Left kidney (tissue), 8 donors: Measurements from ENCODE around the gene TMEM106B. TPM values are rescaled to one million over a fixed set of nuclear protein-coding genes. Genes with fewer than 3 reads are reported as not detected.
"Not testable (repeated sequence)": the region's sequence is repeated elsewhere in the genome, so short reads cannot be mapped to it uniquely, and the experiment has no call there.

Source experiments
- DNase-seq: peaks from one replicate; pipeline ENCODE4 v3.0.0-alpha.2; 2013
- long read RNA-seq, 8 donors: transcript quantifications; one replicate each; lab custom pipeline, GENCODE V29; 2026
- polyA plus RNA-seq: library from polyadenylated mRNA; unstranded; fragments of 120-200 nt; gene quantifications from one replicate; pipeline ENCODE4 v1.2.1, GENCODE V29; 2013; ENCODE audit not compliant: insufficient read length

Gene TMEM106B
- 95.6 TPM for polyA plus RNA-seq
- long read RNA-seq, donor 1, transcript TMEM106B-202 (8 exons, 2,126 nt) = major isoform, 23 of 23 reads
- long read RNA-seq, donor 1, partial matches to known transcripts = 0 of 23 reads
- long read RNA-seq, donor 1, other reads (novel, unspliced or antisense) = 0 of 23 reads
- long read RNA-seq, donor 2, transcript TMEM106B-202 (8 exons, 2,126 nt) = major isoform, 15 of 16 reads
- long read RNA-seq, donor 2, partial matches to known transcripts = 0 of 16 reads
- long read RNA-seq, donor 2, other reads (novel, unspliced or antisense) = 0 of 16 reads
- long read RNA-seq, donor 3, transcript TMEM106B-202 (8 exons, 2,126 nt) = major isoform, 17 of 17 reads
- long read RNA-seq, donor 3, partial matches to known transcripts = 0 of 17 reads
- long read RNA-seq, donor 3, other reads (novel, unspliced or antisense) = 0 of 17 reads
- long read RNA-seq, donor 4, partial matches to known transcripts = 0 of 1 reads
- long read RNA-seq, donor 4, other reads (novel, unspliced or antisense) = 0 of 1 reads
- long read RNA-seq, donor 5, transcript TMEM106B-202 (8 exons, 2,126 nt) = major isoform, 21 of 21 reads
- long read RNA-seq, donor 5, partial matches to known transcripts = 0 of 21 reads
- long read RNA-seq, donor 5, other reads (novel, unspliced or antisense) = 0 of 21 reads
- long read RNA-seq, donor 6, transcript TMEM106B-202 (8 exons, 2,126 nt) = major isoform, 16 of 16 reads
- long read RNA-seq, donor 6, partial matches to known transcripts = 0 of 16 reads
- long read RNA-seq, donor 6, other reads (novel, unspliced or antisense) = 0 of 16 reads
- long read RNA-seq, donor 7, transcript TMEM106B-202 (8 exons, 2,126 nt) = major isoform, 24 of 24 reads
- long read RNA-seq, donor 7, partial matches to known transcripts = 0 of 24 reads
- long read RNA-seq, donor 7, other reads (novel, unspliced or antisense) = 0 of 24 reads
- long read RNA-seq, donor 8, transcript TMEM106B-202 (8 exons, 2,126 nt) = major isoform, 14 of 14 reads
- long read RNA-seq, donor 8, partial matches to known transcripts = 0 of 14 reads
- long read RNA-seq, donor 8, other reads (novel, unspliced or antisense) = 0 of 14 reads

DNA sequence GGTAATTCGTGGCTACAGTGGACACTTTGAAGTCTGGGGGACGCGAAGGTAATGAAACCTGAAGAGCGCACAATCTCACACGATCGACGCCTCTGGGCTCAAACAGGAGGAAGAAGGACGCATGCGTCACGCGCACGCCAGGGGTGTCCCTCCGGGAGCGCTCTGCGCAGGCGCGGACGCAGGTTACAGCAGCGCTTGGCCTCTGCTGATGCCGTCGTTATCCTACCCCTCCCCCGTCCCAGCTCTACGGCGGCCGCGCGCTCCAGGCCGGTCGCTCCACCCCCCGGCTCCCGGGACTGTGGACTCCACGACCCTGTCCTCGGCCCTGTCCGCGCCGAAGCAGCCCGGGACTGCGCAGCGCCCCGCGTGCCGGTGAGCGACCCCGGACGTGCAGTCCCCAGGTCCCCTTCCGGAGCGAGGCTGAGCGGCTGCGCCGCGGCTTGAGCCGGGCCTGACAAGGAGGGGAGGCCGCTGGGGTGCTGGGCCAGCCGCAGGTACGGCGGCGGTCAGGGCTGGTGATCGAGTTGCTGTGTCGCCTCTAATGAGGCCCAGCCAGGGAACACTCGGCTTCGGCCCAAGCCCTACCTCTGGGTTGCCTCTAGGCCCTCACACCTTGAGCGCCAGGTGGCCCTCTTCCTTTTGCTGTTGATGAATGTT, at the start of gene TMEM106B:
TSS of gene TMEM106B (plus strand) at position 241 of the 657 bp plus-strand sequence. CDS start 3,517 bp downstream, outside the sequence.
- peak; percentile 95 for DNase-seq

- DNase-seq = no peak
Observed at GRCh38 chr7:12162415-12163113, 48.5 kb upstream of the TMEM106B start.

DNA sequence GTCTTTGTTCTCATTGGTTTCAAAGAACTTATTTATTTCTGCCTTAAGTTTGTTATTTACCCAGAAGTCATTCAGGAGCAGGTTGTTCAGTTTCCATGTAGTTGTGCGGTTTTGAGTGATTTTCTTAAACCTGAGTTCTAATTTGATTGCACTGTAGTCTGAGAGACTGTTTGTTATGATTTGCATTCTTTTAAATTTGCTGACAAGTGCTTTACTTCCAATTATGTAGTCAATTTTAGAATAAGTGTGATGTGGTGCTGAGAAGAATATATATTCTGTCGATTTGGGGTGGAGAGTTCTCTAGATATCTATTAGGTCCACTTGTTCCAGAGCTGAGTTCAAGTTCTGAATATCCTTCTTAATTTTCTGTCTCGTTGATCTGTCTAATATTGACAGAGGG, 43.0 kb upstream of the TMEM106B start:
- not testable (repeated sequence) for DNase-seq

GRCh38 chr7:12169981-12170820, 40.9 kb upstream of the TMEM106B start:
- not testable (repeated sequence) for DNase-seq

DNA sequence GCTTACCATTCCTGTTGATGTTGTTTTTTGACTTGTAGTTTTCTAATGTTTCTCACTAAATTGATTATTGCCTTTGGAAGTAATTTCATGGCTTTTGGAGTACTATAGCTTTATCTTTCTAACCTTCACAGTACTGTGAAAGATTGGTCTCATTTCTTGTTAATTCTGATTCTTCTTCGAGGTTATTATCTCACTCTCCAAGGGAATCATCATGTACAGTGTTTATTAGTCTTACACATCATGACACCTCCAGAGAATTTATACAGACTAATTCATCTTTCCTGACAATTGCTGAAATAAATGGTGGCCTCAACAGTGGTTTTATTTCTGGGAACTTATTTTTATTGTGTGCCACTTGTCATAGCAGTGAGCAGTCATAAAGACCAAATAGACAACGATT, 37.4 kb upstream of the TMEM106B start:
- no peak for DNase-seq

DNA sequence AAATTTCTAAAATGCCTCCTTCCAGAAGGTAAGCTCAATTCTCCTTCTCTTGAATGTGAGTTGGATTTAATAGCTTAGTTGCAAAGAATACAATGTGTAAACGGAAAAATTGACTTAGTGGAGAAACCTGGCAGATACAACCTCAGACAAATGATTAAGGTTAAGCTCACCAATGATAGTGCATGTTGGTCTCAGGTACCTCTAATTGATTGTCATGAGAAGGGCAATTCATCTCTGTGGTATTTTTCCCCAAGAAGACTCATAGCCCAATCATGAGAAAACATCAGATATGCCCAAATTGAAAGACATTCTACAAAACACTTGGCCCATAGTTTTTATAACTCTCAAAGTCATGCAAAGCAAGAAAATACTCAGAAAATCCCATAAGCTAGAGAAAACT, 36.2 kb upstream of the TMEM106B start:
- no peak for DNase-seq

DNA sequence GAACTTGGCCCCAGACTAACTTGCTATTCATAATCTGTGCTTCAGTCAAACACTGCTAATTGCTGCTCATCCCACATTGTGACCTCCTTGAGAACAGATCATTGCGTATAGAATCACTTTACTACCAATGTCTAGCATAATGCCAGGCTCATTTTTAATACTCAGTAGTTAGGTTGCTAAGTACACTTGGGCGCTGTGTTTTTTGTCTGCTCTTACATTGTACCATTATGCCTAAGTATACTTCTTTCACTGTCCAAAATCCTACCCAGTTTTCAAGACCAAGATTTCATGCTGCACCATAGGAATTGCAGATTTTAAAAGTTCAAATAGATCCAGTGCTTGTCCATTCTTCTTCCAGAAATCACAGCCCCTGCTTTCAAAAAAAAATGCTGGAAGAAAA, 32.8 kb upstream of the TMEM106B start:
- no peak for DNase-seq

DNA sequence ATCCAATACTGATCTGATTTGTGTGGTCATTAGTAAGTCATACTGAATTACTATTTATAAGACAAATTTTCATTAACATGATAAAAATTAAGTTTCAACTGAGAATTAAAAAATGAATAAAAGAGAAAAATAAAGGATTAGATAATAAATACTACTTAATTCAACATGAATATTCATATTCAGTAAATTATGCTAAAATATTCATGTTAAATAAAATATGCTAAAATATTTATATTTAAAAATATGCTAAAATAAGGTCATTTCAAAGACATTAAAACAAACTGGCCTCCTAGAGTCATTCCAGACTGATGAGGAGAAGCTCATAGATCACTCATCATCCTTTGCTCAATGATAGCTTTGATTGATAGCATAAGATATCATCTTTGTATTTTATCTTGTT, 16.7 kb upstream of the TMEM106B start:
- no peak for DNase-seq

- DNase-seq = no peak
Observed at GRCh38 chr7:12196386-12196785, 14.7 kb upstream of the TMEM106B start.

DNA sequence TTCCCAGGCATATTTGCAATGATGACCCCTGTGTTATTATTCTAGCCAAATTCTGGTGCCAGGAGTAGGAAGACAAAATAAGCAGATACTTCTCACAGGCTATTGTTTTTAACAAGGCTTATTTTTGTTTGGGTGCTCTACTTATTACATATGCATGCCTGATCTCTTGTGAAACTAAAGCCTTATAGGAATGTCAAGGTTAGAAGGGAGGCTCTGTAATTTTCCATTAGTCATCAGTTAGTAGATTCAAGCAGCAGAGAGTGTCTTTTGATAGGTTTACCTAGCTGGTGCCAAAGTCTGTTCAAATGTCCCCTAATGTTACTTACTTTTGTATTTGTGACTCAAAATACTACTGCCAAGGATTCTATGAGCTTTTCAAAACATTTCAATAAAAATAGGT, 11.7 kb upstream of the TMEM106B start:
- DNase-seq = no peak

DNA sequence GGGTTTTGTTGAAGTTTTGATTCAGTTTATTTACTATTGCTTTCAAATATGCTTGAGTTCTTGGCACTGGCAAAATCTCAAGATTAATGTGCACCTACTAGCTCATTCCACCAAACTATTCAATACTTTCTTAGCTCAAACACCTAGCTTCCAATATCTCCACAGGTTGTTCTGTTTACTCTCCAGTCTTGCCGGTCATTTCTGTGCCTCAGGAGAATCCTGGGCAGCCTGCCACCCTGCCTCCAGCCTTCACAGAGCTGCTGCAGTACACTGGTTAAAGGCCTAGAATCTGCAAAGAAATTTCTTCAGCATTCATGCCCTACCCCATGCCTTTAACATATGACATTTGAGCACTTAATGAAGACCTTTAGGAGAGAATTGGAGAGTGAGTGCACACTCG, 4.0 kb upstream of the TMEM106B start:
- no peak for DNase-seq

GRCh38 chr7:12209221-12209620, 1.9 kb upstream of the TMEM106B start:
- no peak for DNase-seq

DNA sequence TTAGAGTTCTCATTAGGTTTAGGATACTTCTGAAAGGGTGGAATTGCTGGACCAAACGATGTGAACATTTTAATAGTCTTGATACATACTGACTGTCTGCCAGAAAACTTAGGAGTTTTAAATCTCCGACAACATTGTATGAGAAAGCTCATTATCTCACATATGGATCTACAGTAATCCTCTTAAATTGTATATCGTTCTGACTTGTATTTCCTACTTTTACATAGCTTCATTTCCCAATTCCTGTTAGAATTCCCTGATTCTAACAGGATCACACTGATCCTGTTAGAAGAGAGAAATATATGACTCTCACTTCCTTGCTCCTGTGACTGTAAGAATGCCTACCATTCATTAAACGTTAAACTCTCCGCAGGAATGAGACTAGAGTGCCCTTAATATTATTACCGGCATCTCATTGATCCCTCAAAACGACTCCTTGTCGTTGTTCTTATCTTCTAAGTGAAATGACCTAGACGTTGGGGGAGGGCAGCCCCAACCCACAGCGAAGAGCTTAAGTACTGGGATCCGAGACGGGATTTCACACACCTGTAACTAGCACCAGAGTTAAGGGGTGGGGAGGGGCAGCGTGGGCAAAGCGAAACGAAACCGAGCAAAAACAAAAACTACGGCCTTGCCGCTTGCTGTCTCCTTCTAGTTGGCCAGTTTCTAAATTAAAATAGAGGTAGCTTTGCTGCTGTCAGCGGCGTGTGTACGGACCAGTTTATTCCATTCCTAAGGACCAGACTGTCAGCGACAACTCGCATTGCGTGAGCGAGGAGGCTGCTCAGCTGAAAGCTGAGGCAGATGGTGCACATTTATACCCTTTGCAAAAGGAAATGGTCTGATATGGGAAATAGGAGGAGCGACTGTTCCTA, 678 bp upstream of the TMEM106B start:
- DNase-seq = peak; percentile 57

DNA sequence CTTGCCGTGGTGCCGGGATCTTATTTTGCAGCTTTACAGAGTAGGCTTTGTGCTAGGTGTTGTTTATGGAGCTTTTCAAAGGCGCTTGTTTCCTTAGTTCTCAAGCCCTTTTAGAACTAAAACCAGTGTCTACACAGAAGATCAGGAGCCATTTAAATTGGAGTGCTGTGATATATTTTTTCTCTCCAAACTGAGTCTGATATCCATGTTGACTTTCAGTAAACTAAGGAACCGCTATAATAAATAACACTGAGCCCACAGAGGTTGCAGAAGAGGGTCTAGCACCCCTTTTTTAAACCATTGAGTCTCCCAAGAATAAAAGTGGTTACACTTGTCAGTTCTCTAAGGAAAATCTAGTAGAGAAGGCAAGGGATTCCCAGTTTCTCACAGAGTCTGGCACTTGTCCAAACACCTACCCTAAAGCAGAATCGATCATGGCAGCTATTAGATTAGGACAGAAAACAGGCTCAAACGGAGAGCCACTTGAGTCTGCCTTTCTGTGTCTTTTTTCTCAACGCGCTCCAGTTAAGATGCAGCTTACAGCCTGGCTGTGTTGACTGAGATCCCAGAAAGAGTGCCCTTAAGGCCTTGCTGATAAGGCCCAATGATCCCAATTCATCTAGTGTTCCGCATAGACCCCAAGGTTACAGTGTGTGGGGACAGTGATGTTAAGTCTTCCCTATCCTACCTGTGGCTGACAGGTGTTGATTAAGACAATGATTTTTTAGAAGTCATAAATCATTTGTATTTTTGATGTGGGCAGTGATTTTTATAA, 804 bp downstream of the TMEM106B start:
- DNase-seq = peak; percentile 27

DNA sequence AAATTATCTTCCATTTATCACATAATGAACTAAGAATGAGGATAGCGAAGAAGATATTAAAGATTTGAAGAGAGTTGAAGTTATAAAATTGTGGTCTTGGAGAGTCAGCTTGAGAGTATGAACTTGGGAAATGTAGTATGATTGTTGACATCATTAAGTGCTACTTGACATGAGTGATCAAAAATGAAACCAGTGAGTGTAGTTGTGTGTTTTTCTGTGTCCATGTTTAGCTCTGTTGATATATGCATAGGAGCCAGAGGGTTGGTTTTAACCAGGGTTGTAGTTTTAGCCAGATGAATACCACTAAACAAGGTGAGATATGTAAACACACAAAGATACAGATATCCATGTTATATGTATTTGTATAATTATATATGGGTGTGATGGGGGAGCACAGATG, 6.2 kb downstream of the TMEM106B start:
- no peak for DNase-seq

- DNase-seq = no peak
Observed at GRCh38 chr7:12220389-12221046, 9.4 kb downstream of the TMEM106B start.

DNA sequence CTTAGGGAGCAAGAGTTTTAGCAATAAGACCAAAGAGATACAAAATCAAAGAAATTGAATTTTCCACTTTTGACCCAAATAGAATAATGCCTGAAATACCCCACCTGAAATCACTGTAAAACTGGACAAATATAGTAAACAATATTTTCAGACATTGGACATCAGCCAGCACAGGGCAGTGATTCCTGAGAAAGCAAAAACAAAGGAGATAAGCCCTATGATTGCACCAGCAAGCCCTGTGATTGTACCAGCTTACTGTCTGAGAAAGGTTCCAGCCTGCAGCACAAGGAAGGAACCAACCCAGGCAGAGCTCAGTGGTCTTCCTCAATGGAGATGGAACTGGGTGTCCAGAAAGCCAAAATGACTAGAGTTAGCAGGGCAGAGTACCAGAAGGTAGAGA, 10.3 kb downstream of the TMEM106B start:
- no peak for DNase-seq
